GM18519 (cell line): ENCODE results near the gene CXCR4.
"Not testable (repeated sequence)": the region's sequence is repeated elsewhere in the genome, so short reads cannot be mapped to it uniquely, and the experiment has no call there.

Experiments
- ATAC-seq: cut with Tn5 transposase; IDR thresholded peaks from one replicate; pipeline ENCODE4 v1.9.1; 2021; ENCODE audit warnings: mild to moderate bottlenecking, moderate library complexity; ENCODE audit not compliant: unreplicated experiment, low FRiP score

The CXCR4 gene

DNA sequence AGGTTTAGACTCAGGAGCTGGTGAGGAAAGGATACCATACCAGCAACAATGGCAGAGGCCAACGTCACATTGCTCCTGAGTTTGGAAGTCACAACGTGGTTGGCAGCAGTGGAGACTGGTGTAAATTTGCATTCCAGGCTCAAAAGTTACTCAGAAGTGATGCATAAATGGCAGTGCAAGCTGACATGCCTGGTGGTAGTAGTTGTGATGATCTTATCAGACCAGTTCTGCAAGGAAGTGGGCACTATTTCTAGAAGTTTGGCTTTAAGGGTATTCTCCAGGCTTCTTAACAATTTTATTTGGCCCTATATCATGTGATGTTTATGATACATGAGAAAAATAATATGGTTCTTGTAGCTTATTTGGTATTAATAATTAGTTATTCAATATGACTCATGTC is 37.8 kb downstream of the CXCR4 start:
- no peak for ATAC-seq

DNA sequence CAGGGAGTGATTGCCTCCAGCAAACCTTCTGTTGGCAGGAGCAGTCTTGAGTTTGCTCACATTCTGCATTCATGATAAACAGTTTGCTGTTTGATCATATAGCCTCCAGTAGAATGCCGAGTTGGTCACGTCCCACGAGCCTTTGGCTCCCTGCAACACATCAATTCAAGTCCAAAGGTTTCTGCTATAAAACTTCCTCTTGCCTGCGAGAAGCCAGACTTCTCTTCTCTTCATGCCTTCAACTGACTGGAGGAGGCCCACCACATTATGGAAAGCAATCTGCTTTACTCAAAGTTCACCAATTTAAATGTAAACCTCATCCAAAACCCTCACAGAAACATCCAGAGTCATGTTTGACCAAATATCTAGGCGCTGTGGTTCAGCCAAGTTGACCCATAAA is 40.8 kb downstream of the CXCR4 start:
- ATAC-seq: no peak

DNA sequence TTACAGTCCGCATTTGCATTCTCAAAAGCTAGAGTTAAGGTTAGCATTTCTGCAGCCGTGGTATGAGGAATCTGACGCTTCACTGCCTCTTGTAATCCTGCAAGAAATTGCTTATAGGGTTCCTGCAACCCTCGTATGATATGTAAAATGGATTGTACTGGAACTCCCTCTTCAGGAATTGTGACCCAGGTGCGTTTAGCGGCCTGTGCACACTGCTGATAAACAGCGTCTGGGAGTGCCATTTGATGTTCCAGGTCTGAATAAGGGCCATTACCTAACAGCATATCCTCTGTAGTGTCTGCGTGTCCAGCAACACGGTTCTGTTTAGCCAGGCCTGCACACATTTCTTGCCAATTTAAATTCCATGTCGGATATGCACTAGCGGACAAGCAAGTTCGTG is 42.5 kb downstream of the CXCR4 start:
- no peak for ATAC-seq

DNA sequence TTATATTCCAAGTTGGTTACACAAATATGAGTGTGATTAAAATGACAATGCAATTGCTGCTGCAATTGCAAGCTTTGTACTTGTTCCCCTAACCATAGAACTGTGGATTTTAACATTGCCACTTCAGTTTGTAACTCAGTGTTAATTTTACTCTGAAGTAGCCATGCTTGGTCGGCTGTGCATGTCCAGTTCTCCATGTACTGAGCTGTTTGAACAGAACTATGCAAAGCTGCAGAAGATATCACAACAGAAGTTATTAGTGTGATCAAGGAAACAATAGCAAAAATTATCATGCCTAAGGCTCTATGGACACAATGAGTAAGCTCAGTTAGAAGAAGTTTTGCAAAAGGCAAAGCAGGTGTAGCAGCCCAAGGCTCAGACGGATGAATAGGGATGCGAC is 45.3 kb downstream of the CXCR4 start:
- no peak for ATAC-seq

DNA sequence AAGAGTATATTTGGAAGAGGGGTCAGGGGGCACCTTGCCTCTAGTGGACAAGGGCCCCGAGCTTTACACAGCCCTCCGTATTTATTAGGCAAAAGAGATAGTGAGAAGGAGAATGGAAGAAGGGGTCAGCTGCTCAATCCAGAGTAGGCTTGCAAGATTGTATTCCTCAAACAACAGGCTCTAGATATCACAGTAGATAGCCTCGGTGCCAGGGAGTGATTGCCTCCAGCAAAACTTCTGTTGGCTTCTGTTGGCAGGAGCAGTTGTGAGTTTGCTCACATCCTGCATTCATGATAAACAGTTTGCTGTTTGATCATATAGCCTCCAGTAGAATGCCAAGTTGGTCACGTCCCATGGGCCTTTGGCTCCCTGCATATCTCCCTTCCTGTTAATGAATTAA is 46.1 kb downstream of the CXCR4 start:
- not testable (repeated sequence) for ATAC-seq

DNA sequence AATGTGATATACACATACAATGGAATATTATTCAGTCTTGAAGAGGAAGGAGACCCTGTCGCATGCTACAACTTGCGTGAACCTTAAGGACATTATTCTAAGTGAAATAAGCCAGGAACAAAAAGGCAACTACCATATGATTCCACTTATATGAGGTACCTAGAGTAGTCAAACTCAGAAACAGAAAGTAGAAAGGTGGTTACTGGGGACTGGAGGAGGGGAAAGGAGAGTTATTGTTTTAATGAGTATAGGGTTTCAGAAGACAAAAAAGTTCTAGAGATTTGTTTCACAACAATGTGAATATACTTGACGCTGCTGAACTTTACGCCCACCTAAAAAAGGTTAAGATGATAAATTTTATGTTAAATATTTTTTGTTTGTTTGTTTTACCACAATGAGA is 47.0 kb downstream of the CXCR4 start:
- no peak for ATAC-seq

DNA sequence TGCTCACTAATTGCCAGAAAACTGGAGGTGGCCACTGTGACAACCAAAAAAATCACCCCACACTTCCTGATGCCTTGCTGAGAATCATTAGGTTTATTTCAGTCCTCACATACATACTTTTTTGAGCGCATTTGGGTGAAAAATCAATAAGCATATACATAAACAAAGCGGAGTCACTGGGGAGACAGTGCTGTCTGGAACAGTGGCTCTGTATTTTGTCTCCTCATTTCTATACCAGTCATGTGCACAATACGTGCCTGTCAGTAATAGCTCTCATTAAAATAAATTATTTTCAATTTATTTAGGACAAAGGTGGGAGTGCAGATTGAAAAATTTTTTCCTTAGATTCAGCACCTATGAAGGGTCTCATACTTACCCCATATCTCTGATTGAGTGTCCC is 48.2 kb downstream of the CXCR4 start:
- ATAC-seq: no peak

DNA sequence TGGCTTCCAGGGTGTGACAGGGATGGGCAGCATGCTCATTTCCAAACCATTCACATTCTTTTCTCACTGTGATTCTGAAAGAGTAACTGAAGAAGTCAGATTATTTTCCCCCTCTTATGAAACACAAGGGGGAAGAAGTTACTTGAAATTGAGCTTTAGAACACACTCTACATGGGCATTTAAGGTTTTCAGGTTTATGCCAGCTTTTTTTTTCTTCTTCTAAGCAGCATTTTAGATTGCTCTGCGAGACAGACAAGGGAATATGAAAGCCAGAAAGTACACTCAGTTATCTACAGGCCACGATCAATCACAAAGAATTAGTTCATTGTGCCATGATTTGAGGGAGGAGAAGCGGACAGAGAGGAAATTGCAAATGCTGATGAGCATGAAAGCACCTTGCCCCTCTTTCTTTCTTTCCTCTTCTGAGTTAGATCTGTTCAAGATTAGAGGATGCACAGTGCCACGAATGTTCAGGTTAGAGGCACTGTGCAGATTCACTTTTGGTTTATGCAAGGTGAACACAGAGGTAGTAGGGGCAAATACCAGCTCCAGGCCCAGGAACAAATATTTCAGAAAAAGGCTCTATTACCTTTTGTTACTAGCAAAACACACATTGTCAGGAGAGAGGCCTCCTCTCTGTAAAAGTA is 49.2 kb downstream of the CXCR4 start:
- no peak for ATAC-seq

DNA sequence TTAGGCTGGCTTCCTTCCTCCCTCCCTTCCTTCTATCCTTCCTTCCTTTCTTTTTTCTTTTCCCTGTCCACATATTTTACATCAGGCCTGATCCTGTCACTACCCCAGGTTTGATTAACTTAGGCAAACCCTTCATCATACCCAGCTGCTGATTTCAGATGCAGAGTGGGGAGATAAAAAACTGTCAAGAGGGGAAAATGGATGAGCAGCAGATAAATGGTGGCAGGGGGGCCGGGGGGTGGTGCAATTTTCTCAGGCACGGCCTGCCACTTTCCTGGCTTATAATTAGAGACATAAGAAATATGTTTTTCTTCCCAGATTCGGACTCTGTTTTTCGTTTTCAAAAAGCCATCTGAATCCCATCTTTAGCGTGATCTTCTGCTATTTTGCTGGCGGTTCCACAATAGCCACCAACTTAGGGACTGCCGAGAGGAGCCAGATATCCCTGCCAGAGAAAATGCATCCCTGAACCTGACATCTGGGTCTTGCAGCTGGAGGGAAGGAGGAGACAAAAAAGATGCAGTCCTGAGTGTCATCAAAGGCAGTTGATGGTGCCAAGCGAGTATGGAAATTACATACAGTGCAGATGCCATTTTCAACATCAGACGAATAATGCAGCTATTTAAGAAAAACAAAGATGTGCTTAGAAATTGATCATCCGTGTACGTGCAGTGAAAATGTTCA is 49.9 kb downstream of the CXCR4 start:
- no peak for ATAC-seq

DNA sequence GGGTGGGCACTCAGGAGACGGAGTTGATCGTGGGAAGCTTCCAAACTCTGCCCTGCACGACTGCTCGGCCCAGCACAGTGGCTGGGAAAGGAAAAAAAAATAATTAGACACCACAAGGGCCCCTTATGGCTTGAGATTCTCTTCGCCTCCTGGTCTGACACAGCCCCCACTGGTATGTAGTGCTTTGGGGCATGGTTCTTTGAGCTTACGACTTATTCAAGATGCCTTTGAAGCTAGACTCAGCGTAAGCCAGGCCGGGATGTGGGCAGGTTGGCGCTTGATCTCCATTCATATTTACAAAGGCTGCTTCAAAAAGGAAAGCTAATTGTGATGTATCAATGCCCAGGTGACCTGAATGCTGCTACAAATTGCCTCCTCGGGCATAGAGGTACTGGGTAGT is 50.5 kb downstream of the CXCR4 start:
- ATAC-seq: no peak

DNA sequence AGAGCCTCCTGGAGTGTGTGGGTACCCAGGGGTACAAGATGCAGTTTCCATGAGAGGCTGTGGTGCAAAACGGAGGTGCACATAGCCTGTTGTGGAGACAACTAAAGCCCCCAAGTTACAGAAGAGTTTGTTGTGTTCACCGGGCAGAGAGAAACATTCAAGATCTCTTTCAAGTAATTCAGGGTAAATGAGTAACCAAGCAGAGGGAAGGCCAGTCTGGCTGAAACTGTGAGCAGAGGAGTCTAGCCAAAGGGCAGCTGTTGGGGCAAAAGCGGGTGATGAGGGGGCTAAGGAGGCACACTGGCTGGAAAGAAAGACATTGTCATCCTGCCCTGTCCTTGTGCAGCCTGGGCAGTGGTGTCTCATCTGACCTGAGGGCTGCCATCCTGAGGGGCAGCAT is 52.0 kb downstream of the CXCR4 start:
- no peak for ATAC-seq

DNA sequence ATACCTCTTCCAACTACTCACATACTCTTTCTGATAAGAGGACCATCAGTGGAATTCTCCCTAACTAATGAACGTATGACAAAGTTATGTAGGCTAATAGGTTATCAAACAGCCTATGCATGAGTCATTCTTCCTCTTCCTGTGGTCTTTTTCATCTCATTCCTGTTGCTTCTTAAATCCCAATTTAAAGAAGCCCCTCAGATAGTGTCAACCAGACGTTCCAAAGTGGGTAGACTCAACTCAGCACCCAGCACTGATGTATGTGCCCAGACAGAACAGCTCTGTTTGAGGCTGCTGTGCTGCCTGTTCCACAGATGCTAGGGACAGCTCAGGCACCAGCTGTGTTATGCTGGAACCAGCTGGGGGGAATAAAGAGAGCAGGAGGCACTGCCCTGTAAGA is 52.6 kb downstream of the CXCR4 start:
- no peak for ATAC-seq
